Epithelial cell of proximal tubule (primary cell): ENCODE results near the gene CCSER2. TPM values are rescaled to one million over a fixed set of nuclear protein-coding genes. Genes with fewer than 3 reads are reported as not detected.

Experiments used
- DNase-seq: peaks from one replicate; pipeline ENCODE4 v3.0.0-alpha.2; 2011; ENCODE audit warnings: low read depth
- H3K4me3 ChIP-seq: 2 replicates; pipeline ENCODE4 v1.5.1; 2011; ENCODE audit warnings: low read depth, mild to moderate bottlenecking, low read length
- CTCF ChIP-seq: conservative IDR thresholded peaks from 2 replicates; pipeline ENCODE4 v1.5.1; 2012; ENCODE audit warnings: low read depth, mild to moderate bottlenecking, low read length
- total RNA-seq: library from RNA; depleted of rRNA; stranded (reverse); fragments of >200 nt; gene quantifications from 2 replicates; pipeline ENCODE4 v1.2.3, GENCODE V29; 2015

Gene CCSER2
- total RNA-seq, 1 donor from 2014 or later, result 8.8 TPM

DNA sequence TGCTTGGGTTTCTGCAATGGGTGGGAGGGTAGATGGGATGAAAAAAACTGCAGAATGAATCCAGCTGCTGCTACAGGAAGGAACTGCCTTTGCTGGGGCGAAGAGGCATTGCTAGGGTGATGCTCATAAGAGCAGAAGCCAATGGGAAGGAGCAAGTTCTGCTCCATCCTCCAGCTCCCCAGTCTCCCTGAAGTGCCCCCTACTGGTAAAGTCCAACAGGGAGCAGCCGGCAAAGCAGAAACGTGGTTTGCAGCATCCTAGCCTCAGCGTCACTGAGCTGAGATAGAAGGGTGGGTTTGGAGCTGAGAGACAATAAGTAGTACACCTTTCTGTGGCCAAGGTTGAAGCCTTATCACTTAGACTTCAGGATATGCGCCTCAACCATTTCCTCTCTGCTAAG is 220.5 kb downstream of the CCSER2 start:
- no peak for DNase-seq
- peak; percentile 43 for TF ChIP-seq CTCF
- H3K4me3 ChIP-seq, result no peak overlapping the region

GRCh38 chr10:84549368-84550165 is 221.2 kb downstream of the CCSER2 start:
- DNase-seq, result no peak
- no peak overlapping the region for H3K4me3 ChIP-seq
- TF ChIP-seq CTCF, result no peak

DNA sequence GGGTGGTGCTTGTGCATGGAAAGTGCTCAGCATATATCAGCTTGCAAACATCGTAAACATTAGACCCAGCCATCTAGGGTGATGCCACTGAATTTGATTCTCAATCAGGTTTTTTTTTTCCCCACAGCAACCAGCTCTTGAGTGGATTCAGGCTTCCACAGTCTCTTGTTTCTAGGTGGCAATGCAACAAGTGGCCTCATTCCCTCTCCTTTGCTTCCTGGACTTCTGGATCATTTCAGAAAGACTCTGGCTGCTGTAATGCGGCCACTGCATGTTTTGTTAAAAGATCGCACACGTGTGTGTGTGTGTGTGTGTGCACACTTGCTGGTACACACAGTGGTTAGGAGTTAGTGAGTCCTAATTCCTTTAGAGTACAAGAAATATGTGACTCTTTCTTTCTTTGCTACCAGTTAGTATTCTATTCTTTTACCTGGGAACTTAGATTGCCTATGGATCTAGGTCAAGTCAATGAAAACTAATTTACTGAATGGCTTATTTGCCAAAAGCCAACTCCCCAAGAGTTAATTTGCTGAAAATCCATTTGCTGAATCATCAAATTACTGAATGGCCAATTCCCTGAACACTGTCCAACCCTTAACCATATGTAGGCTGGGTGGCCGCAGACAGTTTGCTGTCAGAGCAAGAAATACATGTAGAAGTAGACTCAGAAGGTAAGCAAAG is 222.5 kb downstream of the CCSER2 start:
- no peak overlapping the region for H3K4me3 ChIP-seq
- no peak for TF ChIP-seq CTCF
- no peak for DNase-seq

- TF ChIP-seq CTCF, result no peak
- H3K4me3 ChIP-seq, result no peak overlapping the region
- DNase-seq, result no peak
These were observed 223.2 kb downstream of the CCSER2 start for GRCh38 chr10:84551437-84552120.

GRCh38 chr10:84552478-84552877 is 224.1 kb downstream of the CCSER2 start:
- DNase-seq, result no peak
- no peak overlapping the region for H3K4me3 ChIP-seq
- peak; percentile 19 for TF ChIP-seq CTCF

- TF ChIP-seq CTCF, result no peak
- H3K4me3 ChIP-seq, result no peak overlapping the region
- no peak for DNase-seq
These were observed 234.2 kb downstream of the CCSER2 start for GRCh38 chr10:84562592-84562991.
